SK-N-SH (cell line): ENCODE results near the gene PLAGL2. TPM values are rescaled to one million over a fixed set of nuclear protein-coding genes. Genes with fewer than 3 reads are reported as not detected.

Source experiments
- CTCF ChIA-PET: fragments of 300-600, 350-600 bp; formaldehyde crosslinking; extraction: SDS; loops from one replicate; lab custom pipeline; 2021; lab: Yijun Ruan, JAX
- POLR2A ChIA-PET: fragments of 350-600 bp; sonication (Branson Sonifier 250); formaldehyde crosslinking; extraction: SDS; loops from one replicate; lab custom pipeline; 2020; ENCODE audit warnings: antibody characterized with exemption, inconsistent platforms; lab: Yijun Ruan, JAX
- DNase-seq: peaks from one replicate; pipeline ENCODE4 v3.0.0; 2012
- H2AFZ ChIP-seq: fragments of 200-600 bp; sonication (generic); 2 replicates; pipeline ENCODE4 v1.8.1; 2016; ENCODE audit warnings: antibody characterized with exemption, mild to moderate bottlenecking, low read depth
- H3F3A ChIP-seq: fragments of 200-600 bp; sonication (generic); replicated peaks from 2 replicates; pipeline ENCODE3; 2016; ENCODE audit warnings: antibody characterized with exemption, mild to moderate bottlenecking; ENCODE audit not compliant: insufficient read depth
- H3K27ac ChIP-seq, 2 experiments: fragments of 200-500 bp in 1 of 2; fragments of 200-600 bp in 1 of 2; sonication (Bioruptor generic) in 1 of 2; sonication (generic), shearing (Covaris generic) in 1 of 2; 2 replicates each; pipeline versions ENCODE4 v1.5.1 to v1.6.1; 2014 to 2016; ENCODE audit warnings: low read depth in 2 of 2, inconsistent platforms in 1 of 2, low read length in 1 of 2, mild to moderate bottlenecking in 1 of 2, mixed read lengths in 1 of 2
- H3K27me3 ChIP-seq: fragments of 200-600 bp; sonication (generic), shearing (Covaris generic); 2 replicates; pipeline ENCODE4 v1.6.1; 2016; ENCODE audit warnings: mixed run types; ENCODE audit not compliant: insufficient read depth
- H3K36me3 ChIP-seq, 2 experiments: fragments of 200-500 bp in 1 of 2; fragments of 200-600 bp in 1 of 2; sonication (Bioruptor generic) in 1 of 2; sonication (generic) in 1 of 2; replicated peaks in 1 of 2; 2 replicates each; pipeline versions ENCODE3 to v1.5.1; 2014 to 2016; ENCODE audit warnings: low read length in 1 of 2, mild to moderate bottlenecking in 1 of 2; ENCODE audit not compliant: insufficient read depth in 2 of 2, control insufficient read depth in 1 of 2
- H3K4me1 ChIP-seq, 2 experiments: fragments of 200-500 bp in 1 of 2; fragments of 200-600 bp in 1 of 2; sonication (Bioruptor generic) in 1 of 2; sonication (generic), shearing (Covaris generic) in 1 of 2; 2 replicates each; pipeline versions ENCODE4 v1.5.1 to v1.6.1; 2014 to 2016; ENCODE audit warnings: low read depth in 1 of 2, low read length in 1 of 2, mixed run types in 1 of 2; ENCODE audit not compliant: insufficient read depth in 2 of 2, control insufficient read depth in 1 of 2
- H3K4me2 ChIP-seq: fragments of 200-600 bp; sonication (generic), shearing (Covaris generic); 2 replicates; pipeline ENCODE4 v1.6.1; 2017; ENCODE audit warnings: mixed run types
- H3K4me3 ChIP-seq, 2 experiments: fragments of 200-500 bp in 1 of 2; fragments of 200-600 bp in 1 of 2; sonication (Bioruptor generic) in 1 of 2; sonication (generic), shearing (Covaris generic) in 1 of 2; 2 replicates each; pipeline versions ENCODE4 v1.5.1 to v1.8.1; 2014 to 2016; ENCODE audit warnings: low read depth in 2 of 2, inconsistent platforms in 1 of 2, low read length in 1 of 2, mild to moderate bottlenecking in 1 of 2, mixed read lengths in 1 of 2, moderate library complexity in 1 of 2
- H3K79me2 ChIP-seq: fragments of 200-600 bp; sonication (generic); 2 replicates; pipeline ENCODE4 v1.8.1; 2017; ENCODE audit warnings: mild to moderate bottlenecking; ENCODE audit not compliant: insufficient read depth
- H3K9ac ChIP-seq: fragments of 200-600 bp; sonication (generic); 2 replicates; pipeline ENCODE4 v1.6.1; 2017; ENCODE audit warnings: mixed run types
- H3K9me2 ChIP-seq: fragments of 200-600 bp; sonication (generic); 2 replicates; pipeline ENCODE4 v1.6.1; 2017; ENCODE audit warnings: mixed run types
- H3K9me3 ChIP-seq: fragments of 200-600 bp; sonication (generic); 2 replicates; pipeline ENCODE4 v1.6.1; 2017; ENCODE audit warnings: mixed run types, mild to moderate bottlenecking, moderate library complexity
- H4K20me1 ChIP-seq: fragments of 200-600 bp; sonication (generic); 2 replicates; pipeline ENCODE4 v1.6.1; 2017; ENCODE audit warnings: mild to moderate bottlenecking, mixed run types; ENCODE audit not compliant: insufficient read depth
- CHD2 ChIP-seq: fragments of 150-350 bp; IDR thresholded peaks from 2 replicates; pipeline ENCODE4 v1.6.1; 2018; ENCODE audit warnings: low read length; ENCODE audit not compliant: partially characterized antibody
- EP300 ChIP-seq, 2 experiments: IDR thresholded peaks; 2 replicates each; pipeline versions ENCODE4 v1.4.0 to v1.6.1; 2012; ENCODE audit warnings: borderline replicate concordance in 1 of 2, low read depth in 1 of 2, low read length in 1 of 2
- EZH2phosphoT487 ChIP-seq: fragments of 200-600 bp; sonication (generic); IDR thresholded peaks from 2 replicates; pipeline ENCODE4 v1.6.1; 2017; ENCODE audit warnings: low read depth, mixed run types, mild to moderate bottlenecking, antibody characterized with exemption, moderate library complexity, borderline replicate concordance
- FOSL2 ChIP-seq: IDR thresholded peaks from 2 replicates; pipeline ENCODE4 v1.4.0; 2012; ENCODE audit warnings: low read depth, mild to moderate bottlenecking, moderate library complexity, borderline replicate concordance
- FOXJ3 ChIP-seq: sonication (generic); formaldehyde crosslinking; IDR thresholded peaks from 2 replicates; pipeline ENCODE4 v1.5.1; 2020; ENCODE audit warnings: mild to moderate bottlenecking, missing genetic modification reagents
- FOXM1 ChIP-seq: IDR thresholded peaks from 2 replicates; pipeline ENCODE4 v1.4.0; 2012; ENCODE audit warnings: low read depth, mild to moderate bottlenecking
- IRF3 ChIP-seq: fragments of 150-350 bp; IDR thresholded peaks from 2 replicates; pipeline ENCODE4 v1.6.1; 2016; ENCODE audit warnings: mild to moderate bottlenecking, low read depth, low read length
- MAX ChIP-seq: IDR thresholded peaks from 2 replicates; pipeline ENCODE4 v1.4.0; 2012; ENCODE audit warnings: low read depth
- PBX3 ChIP-seq: IDR thresholded peaks from 2 replicates; pipeline ENCODE4; 2012
- RXRA ChIP-seq: IDR thresholded peaks from 2 replicates; pipeline ENCODE4 v1.4.0; 2012; ENCODE audit warnings: low read depth, mild to moderate bottlenecking, borderline replicate concordance
- SMC3 ChIP-seq: IDR thresholded peaks from 2 replicates; pipeline ENCODE4 v1.6.1; 2012; ENCODE audit warnings: low read depth, low read length, improper control_type of control experiment
- TAF1 ChIP-seq: IDR thresholded peaks from 2 replicates; pipeline ENCODE4 v1.6.1; 2012; ENCODE audit warnings: low read depth, mild to moderate bottlenecking, low read length, moderate library complexity, borderline replicate concordance
- WGBS: methylation state at CpG from one replicate; pipeline ENCODE4 v1.1.6; 2017; ENCODE audit warnings: low lambda C conversion rate; 5-methylcytosine and 5-hydroxymethylcytosine counted together
- polyA plus RNA-seq, 3 experiments: library from polyadenylated mRNA; depleted of rRNA; stranded (reverse); fragments of >200 nt; gene quantifications; 2 replicates each; pipeline ENCODE4 v1.2.3, GENCODE V29; 2012
- TF ChIP-seq, protein P1 (sequence below): fragments of 150-350 bp; IDR thresholded peaks from 2 replicates; pipeline ENCODE4 v1.6.1; 2017; ENCODE audit warnings: antibody characterized with exemption, low read length, low read depth, borderline replicate concordance

PLAGL2 gene
- polyA plus RNA-seq, 1 of the 3 experiments (the other 2 are of a cell fraction): 4.0 TPM

DNA sequence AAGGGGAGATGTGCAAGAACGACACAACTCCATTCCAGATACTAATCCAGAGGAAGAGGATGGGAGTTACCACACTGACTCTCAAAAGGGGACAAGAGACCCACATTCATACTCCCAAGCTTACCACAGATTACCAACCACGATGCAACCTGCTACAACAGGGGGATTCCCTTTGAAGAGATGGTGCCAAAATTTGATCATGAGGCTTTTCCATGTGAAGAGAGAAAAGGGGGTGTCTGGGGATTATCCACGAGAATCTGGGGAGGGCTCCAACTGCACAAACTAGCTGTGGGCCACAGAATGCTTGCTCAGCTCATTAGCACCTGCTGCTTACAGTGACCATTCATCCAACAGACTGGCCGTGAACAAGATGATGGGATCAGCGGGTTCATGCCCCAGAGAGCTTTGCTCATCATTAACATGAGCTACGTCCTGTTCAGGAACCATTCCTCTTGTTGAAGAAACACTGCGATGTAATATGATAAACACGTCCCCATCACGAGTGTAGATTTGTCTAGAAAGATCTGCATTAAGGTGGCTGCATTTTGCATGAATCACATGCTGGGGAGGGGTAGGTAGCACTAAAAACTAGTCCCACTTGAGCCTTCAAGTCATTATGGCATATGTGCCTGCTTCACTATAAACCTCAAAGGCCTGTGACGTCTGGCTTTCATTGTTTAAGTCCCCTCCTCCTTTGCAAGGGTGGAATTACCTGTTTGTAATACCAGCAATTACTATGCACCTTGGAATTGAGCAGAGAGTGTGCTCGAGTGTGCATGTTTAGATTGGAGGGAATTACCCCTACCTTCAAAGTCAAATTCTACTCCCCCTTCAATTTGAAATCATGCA is 4.0 kb downstream of the PLAGL2 start:
- Histone ChIP-seq H3K9me3 (no peaks in the 10 kb centered on the region), H3K9me2 (no peaks in the 10 kb centered on the region), H3K27me3 (no peaks in the 10 kb centered on the region), H3K4me2 (no peak overlapping the region), H3K27ac (no peak overlapping the region), H3F3A (no peaks in the 10 kb centered on the region), H3K4me3 (no peak overlapping the region), H2AFZ (no peak overlapping the region), H3K79me2 (peaks cover 96% of the 10 kb centered on the region), H4K20me1 (peaks cover 35% of the 10 kb centered on the region), H3K36me3 (peaks cover 27 to 46% of the 10 kb centered on the region in 2 experiments), H3K4me1 (peaks cover 22 to 30% of the 10 kb centered on the region in 2 experiments; a peak in 3 of 4 replicates), H3K9ac (no peak overlapping the region; the same call in 1 of the 2 replicates)
- ChIA-PET CTCF (no interaction called here), POLR2A (no interaction called here)
- TF ChIP-seq FOXJ3 (no peak), EP300 (IDR thresholded peaks at IDR 0.05; ENCODE audit: borderline replicate concordance in 1 of 2, low read depth in 1 of 2, low read length in 1 of 2) (no peak), FOSL2 (no peak), IRF3 (no peak), TAF1 (no peak), RXRA (no peak), FOXM1 (no peak), MAX (no peak), EZH2phosphoT487 (no peak), SMC3 (no peak), CHD2 (no peak), PBX3 (no peak)
- TF ChIP-seq, protein P1, sequence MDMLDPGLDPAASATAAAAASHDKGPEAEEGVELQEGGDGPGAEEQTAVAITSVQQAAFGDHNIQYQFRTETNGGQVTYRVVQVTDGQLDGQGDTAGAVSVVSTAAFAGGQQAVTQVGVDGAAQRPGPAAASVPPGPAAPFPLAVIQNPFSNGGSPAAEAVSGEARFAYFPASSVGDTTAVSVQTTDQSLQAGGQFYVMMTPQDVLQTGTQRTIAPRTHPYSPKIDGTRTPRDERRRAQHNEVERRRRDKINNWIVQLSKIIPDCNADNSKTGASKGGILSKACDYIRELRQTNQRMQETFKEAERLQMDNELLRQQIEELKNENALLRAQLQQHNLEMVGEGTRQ: no peak
- DNase-seq: no peak
- WGBS: 87% methylated on average over 11 of the region's 11 CpGs
